NCI-H2227 treated with DMSO at 0.1 percent for 48 hours (cell line): ENCODE data around the gene SERPINA5.
"Not testable (repeated sequence)": the region's sequence is repeated elsewhere in the genome, so short reads cannot be mapped to it uniquely, and the experiment has no call there.

Experiments used
- DNase-seq: peaks from one replicate; lab custom pipeline; 2025; lab: John Stamatoyannopoulos, UW

SERPINA5 gene

GRCh38 chr14:94573475-94574277, 7.5 kb upstream of the SERPINA5 start:
- no peak for DNase-seq

- DNase-seq: no peak
Measured at GRCh38 chr14:94574336-94574735, 6.9 kb upstream of the SERPINA5 start.

- DNase-seq: no peak
Measured at GRCh38 chr14:94575730-94576585, 5.3 kb upstream of the SERPINA5 start.

DNA sequence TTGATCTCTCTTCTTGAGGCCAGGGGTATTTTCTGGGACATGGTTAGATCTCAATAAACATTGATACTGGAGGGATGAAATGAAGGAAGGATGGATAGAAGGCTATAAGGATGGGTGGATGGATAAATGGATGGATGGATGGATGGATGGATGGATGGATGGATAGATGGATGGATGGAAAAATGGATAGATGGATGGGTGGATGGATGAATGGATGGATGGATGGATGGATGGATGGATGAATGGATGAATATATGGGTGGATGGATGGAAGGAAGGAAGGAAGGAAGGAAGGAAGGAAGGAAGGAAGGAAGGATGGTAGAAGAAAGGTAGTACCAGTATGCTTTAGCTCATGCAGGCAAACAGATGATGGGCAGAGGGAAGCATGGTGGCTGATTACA, 3.8 kb upstream of the SERPINA5 start:
- DNase-seq: not testable (repeated sequence)

GRCh38 chr14:94578712-94579111, 2.5 kb upstream of the SERPINA5 start:
- DNase-seq: no peak

GRCh38 chr14:94582199-94582750, 1.0 kb downstream of the SERPINA5 start:
- no peak for DNase-seq

DNA sequence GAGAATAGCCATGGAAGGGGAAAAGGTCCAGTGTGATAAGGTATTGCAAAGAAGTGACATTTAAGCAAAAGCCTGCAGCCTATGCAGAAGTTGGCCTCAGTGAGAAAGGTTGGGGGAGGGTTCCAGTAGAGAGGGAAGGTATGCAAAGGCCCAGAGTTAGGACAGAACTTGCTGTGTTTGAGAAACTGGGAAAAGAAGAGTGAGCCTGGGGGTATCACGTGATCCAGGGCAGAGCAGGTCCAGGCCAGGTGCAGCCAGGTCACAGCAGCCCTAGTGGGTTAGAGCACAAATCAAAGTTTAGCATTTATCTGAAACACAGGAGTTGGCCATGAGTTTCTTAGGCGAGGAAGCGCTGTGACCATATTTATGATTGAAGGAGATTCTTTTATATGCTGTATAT, 1.6 kb downstream of the SERPINA5 start:
- DNase-seq: no peak

GRCh38 chr14:94583557-94583956, 2.3 kb downstream of the SERPINA5 start:
- DNase-seq: no peak

- DNase-seq: no peak
Measured at GRCh38 chr14:94584591-94585280, 3.5 kb downstream of the SERPINA5 start.

DNA sequence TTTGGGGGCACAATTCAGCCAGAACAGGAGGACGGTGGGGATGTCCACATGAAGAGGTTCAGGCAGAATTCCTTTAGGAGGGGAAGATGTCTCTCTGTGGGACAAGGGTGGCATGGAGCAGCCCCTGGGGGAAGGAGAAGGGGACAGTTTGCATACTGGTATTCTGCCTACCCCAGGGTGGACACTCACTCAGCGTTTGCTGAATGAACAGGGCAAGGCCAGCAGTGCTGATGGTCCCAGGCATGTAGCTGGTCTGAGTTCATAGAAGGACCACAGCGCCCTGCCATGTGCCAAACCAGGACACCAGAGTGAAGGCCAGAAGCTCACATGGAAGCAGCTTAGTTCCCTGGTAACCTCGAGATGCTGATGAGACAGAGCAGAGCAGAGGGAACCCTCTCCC, 5.4 kb downstream of the SERPINA5 start:
- DNase-seq: no peak

GRCh38 chr14:94588311-94588710, 7.1 kb downstream of the SERPINA5 start:
- no peak for DNase-seq

- no peak for DNase-seq
Measured at GRCh38 chr14:94591073-94591472, 9.8 kb downstream of the SERPINA5 start.

- no peak for DNase-seq
Measured at GRCh38 chr14:94591871-94592270, 10.6 kb downstream of the SERPINA5 start.

DNA sequence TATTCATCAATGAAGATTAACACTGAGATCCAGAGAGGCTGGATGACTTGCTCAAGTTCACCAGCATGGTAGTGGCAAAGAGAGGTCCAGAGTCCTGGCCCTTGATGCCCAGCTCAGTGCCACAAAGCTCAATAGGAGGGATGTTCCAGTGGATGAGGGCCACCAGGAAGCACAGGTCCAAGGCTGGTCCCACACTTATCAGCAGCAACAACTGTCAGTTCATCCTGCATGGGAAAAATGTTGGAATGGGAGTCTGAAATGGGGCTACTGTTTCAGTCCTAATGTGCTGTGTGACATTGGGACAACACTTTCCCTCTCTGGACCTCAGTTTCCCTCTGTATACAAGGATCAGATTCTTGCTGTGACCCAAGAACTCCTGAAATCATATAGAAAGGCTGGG, 11.2 kb downstream of the SERPINA5 start:
- no peak for DNase-seq

GRCh38 chr14:94593376-94593748, 12.1 kb downstream of the SERPINA5 start:
- no peak for DNase-seq

GRCh38 chr14:94593749-94594431, 12.7 kb downstream of the SERPINA5 start:
- no peak for DNase-seq

GRCh38 chr14:94594441-94594840, 13.2 kb downstream of the SERPINA5 start:
- no peak for DNase-seq

GRCh38 chr14:94595912-94596311, 14.7 kb downstream of the SERPINA5 start:
- DNase-seq: no peak

- no peak for DNase-seq
Measured at GRCh38 chr14:94596361-94596760, 15.1 kb downstream of the SERPINA5 start.

- no peak for DNase-seq
Measured at GRCh38 chr14:94597788-94598187, 16.6 kb downstream of the SERPINA5 start.

GRCh38 chr14:94598506-94598815, 17.2 kb downstream of the SERPINA5 start:
- no peak for DNase-seq
